Coronary artery (tissue), 2 donors: ENCODE results near the gene OR4K15.

ENCODE experiments used
- DNase-seq: peaks from one replicate; pipeline ENCODE4 v3.0.0-alpha.2; 2017; ENCODE audit warnings: low spot score
- H3K27ac ChIP-seq, 2 donors: fragments of 200-600 bp; sonication (generic); one replicate each; pipeline ENCODE4 v1.5.1; 2016 to 2019
- H3K4me3 ChIP-seq: fragments of 200-600 bp; sonication (generic); 2 replicates; pipeline ENCODE4 v1.5.1; 2016; ENCODE audit warnings: mild to moderate bottlenecking, moderate library complexity
- CTCF ChIP-seq: fragments of 200-600 bp; sonication (generic); IDR thresholded peaks from one replicate; pipeline ENCODE4 v1.5.1; 2019; ENCODE audit warnings: antibody characterized with exemption

OR4K15 gene

GRCh38 chr14:19993438-19993837 is 18.0 kb downstream of the OR4K15 start:
- no peak for TF ChIP-seq CTCF
- H3K27ac ChIP-seq: no peak overlapping the region
- DNase-seq: no peak
- H3K4me3 ChIP-seq: no peak overlapping the region

GRCh38 chr14:20001863-20002262 is 26.5 kb downstream of the OR4K15 start, which contains the start of gene OR4Q2:
Gene OR4Q2, plus strand, starts transcription at chr14:20002163.
- TF ChIP-seq CTCF: no peak
- DNase-seq: no peak
- no peak within 1 kb of the TSS for H3K4me3 ChIP-seq
- H3K27ac ChIP-seq: no peak within 1 kb of the TSS

DNA sequence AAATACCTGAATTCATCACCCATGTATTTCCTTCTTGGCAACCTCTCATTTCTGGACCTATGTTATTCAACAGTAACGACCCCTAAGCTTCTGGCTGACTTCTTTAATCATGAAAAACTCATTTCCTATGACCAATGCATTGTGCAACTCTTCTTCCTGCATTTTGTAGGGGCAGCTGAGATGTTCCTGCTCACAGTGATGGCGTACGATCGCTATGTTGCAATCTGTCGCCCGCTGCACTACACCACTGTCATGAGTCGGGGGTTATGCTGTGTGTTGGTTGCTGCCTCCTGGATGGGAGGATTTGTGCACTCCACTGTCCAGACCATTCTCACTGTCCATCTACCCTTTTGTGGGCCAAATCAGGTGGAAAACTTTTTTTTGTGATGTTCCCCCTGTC is 26.9 kb downstream of the OR4K15 start:
- no peak for TF ChIP-seq CTCF
- Histone ChIP-seq H3K27ac (no peak overlapping the region), H3K4me3 (no peak overlapping the region)
- DNase-seq: no peak

GRCh38 chr14:20008156-20008555 is 32.8 kb downstream of the OR4K15 start:
- Histone ChIP-seq H3K27ac (no peak overlapping the region), H3K4me3 (no peak overlapping the region)
- no peak for TF ChIP-seq CTCF
- DNase-seq: no peak

DNA sequence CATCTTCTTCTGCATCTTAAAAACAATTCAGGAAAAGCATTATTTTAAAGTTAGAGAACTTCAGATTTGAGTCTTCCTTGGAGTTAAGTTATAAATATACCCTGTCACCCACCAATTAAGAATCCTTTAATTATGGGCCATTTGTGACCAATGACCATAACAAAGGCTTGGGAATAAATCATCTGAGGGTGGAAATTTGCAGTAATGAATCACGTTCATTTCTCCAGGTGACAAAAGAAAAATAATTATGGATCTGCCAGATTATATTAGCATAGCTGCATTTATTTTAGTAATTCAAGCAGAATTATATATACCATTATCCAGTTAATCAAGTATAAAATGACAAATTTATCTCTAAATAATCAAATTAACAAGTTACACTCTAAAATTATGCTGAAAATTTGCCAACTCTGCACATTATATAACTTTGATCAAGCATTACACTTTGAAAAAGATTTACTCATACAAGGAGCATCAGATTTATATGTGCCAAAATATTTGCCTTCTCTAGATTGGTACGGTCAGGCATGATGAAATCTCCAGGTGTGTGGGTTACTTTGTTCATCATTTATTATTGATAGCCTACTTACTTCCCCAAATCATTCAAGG is 44.0 kb downstream of the OR4K15 start, which contains the start of gene OR4K14:
Gene OR4K14, minus strand, starts transcription at position 51 of the 609 bp plus-strand sequence. CDS start 4,114 bp downstream, outside the sequence.
- TF ChIP-seq CTCF: no peak
- no peak within 1 kb of the TSS for H3K27ac ChIP-seq
- no peak within 1 kb of the TSS for H3K4me3 ChIP-seq
- no peak for DNase-seq
